Liver (tissue), 9 donors: Measurements from ENCODE around the gene FAM13A. TPM values are rescaled to one million over a fixed set of nuclear protein-coding genes. Genes with fewer than 3 reads are reported as not detected.
"Not testable (repeated sequence)": the region's sequence is repeated elsewhere in the genome, so short reads cannot be mapped to it uniquely, and the experiment has no call there.

Experiments
- DNase-seq: peaks from one replicate; pipeline ENCODE4 v3.0.0-alpha.2; 2017; ENCODE audit warnings: low spot score
- H3K27ac ChIP-seq, 2 donors: one replicate each; pipeline ENCODE4 v1.7.0; 2013; ENCODE audit warnings: inconsistent platforms in 2 of 2, low read length in 2 of 2, control low read depth in 1 of 2, low read depth in 1 of 2, mild to moderate bottlenecking in 1 of 2
- H3K27me3 ChIP-seq, 4 donors: one replicate each; pipeline versions ENCODE4 v1.6.1 to v1.7.0; 2013; ENCODE audit warnings: low read length in 3 of 4, inconsistent platforms in 1 of 4, mild to moderate bottlenecking in 1 of 4, moderate library complexity in 1 of 4; ENCODE audit not compliant: control insufficient read depth in 4 of 4, insufficient read depth in 4 of 4
- H3K36me3 ChIP-seq, 4 donors: one replicate each; pipeline versions ENCODE4 v1.6.1 to v1.7.0; 2013; ENCODE audit warnings: low read length in 3 of 4, mild to moderate bottlenecking in 3 of 4, low read depth in 1 of 4, moderate library complexity in 1 of 4; ENCODE audit not compliant: control insufficient read depth in 4 of 4, insufficient read depth in 3 of 4
- H3K4me1 ChIP-seq, 4 donors: one replicate each; pipeline versions ENCODE4 v1.6.1 to v1.7.0; 2013; ENCODE audit warnings: low read length in 3 of 4, mild to moderate bottlenecking in 3 of 4, moderate library complexity in 1 of 4; ENCODE audit not compliant: control insufficient read depth in 4 of 4, insufficient read depth in 4 of 4
- H3K4me3 ChIP-seq, 3 donors: one replicate each; pipeline versions ENCODE4 v1.6.1 to v1.7.0; 2013; ENCODE audit warnings: low read length in 3 of 3, control low read depth in 1 of 3, low read depth in 1 of 3, mild to moderate bottlenecking in 1 of 3
- H3K9ac ChIP-seq, 2 donors: one replicate each; pipeline ENCODE4 v1.7.0; 2013; ENCODE audit warnings: low read length in 2 of 2, mild to moderate bottlenecking in 2 of 2, moderate library complexity in 2 of 2, control low read depth in 1 of 2, low read depth in 1 of 2
- H3K9me3 ChIP-seq, 4 donors: one replicate each; pipeline versions ENCODE4 v1.6.1 to v1.7.0; 2013; ENCODE audit warnings: low read length in 3 of 4; ENCODE audit not compliant: control insufficient read depth in 4 of 4
- EGR1 ChIP-seq, 2 donors: IDR thresholded peaks; 2 replicates each; pipeline ENCODE4 v1.6.1; 2016 to 2018; ENCODE audit warnings: antibody characterized with exemption in 2 of 2, low read depth in 2 of 2
- FOXA1 ChIP-seq: IDR thresholded peaks from 2 replicates; pipeline ENCODE4 v1.6.1; 2016; ENCODE audit warnings: antibody characterized with exemption
- FOXA2 ChIP-seq: IDR thresholded peaks from 2 replicates; pipeline ENCODE4 v1.6.1; 2016; ENCODE audit warnings: antibody characterized with exemption
- GABPA ChIP-seq, 2 donors: IDR thresholded peaks in 1 of 2; conservative IDR thresholded peaks in 1 of 2; 2 replicates each; pipeline ENCODE4 v1.6.1; 2016; ENCODE audit warnings: antibody characterized with exemption in 2 of 2, mild to moderate bottlenecking in 1 of 2, moderate library complexity in 1 of 2
- HNF4A ChIP-seq, 2 donors: conservative IDR thresholded peaks; 2 replicates each; pipeline ENCODE4 v1.6.1; 2016; ENCODE audit warnings: antibody characterized with exemption in 2 of 2, mild to moderate bottlenecking in 2 of 2
- HNF4G ChIP-seq: IDR thresholded peaks from 2 replicates; pipeline ENCODE4 v1.6.1; 2016; ENCODE audit warnings: antibody characterized with exemption
- JUND ChIP-seq, 2 donors: IDR thresholded peaks; 2 replicates each; pipeline ENCODE4 v1.6.1; 2016; ENCODE audit warnings: antibody characterized with exemption in 2 of 2
- MAX ChIP-seq: IDR thresholded peaks from 2 replicates; pipeline ENCODE4 v1.6.1; 2016; ENCODE audit warnings: antibody characterized with exemption
- NR2F2 ChIP-seq: IDR thresholded peaks from 2 replicates; pipeline ENCODE4 v1.6.1; 2016; ENCODE audit warnings: antibody characterized with exemption
- RAD21 ChIP-seq, 2 donors: IDR thresholded peaks; 2 replicates each; pipeline ENCODE4 v1.6.1; 2016; ENCODE audit warnings: antibody characterized with exemption in 2 of 2, mild to moderate bottlenecking in 2 of 2
- REST ChIP-seq: IDR thresholded peaks from 2 replicates; pipeline ENCODE4 v1.6.1; 2016; ENCODE audit warnings: antibody characterized with exemption, mild to moderate bottlenecking
- RXRA ChIP-seq, 2 donors: IDR thresholded peaks; 2 replicates each; pipeline ENCODE4 v1.6.1; 2017 to 2018; ENCODE audit warnings: antibody characterized with exemption in 2 of 2, mild to moderate bottlenecking in 1 of 2
- TAF1 ChIP-seq: conservative IDR thresholded peaks from 2 replicates; pipeline ENCODE4 v1.6.1; 2016; ENCODE audit warnings: antibody characterized with exemption, mild to moderate bottlenecking
- ZBTB33 ChIP-seq: IDR thresholded peaks from 2 replicates; pipeline ENCODE4 v1.6.1; 2016; ENCODE audit warnings: antibody characterized with exemption
- WGBS: extraction: QIAGEN DNeasy Blood & Tissue Kit; methylation state at CpG from one replicate; pipeline ENCODE4 v1.1.7; 2013; 5-methylcytosine and 5-hydroxymethylcytosine counted together
- polyA plus RNA-seq, 2 donors: library from polyadenylated mRNA; stranded (reverse) in 1 of 2; unstranded in 1 of 2; fragments of 200-250 nt in 1 of 2; fragments of >200 nt in 1 of 2; fragmentation: Nextera tagmentation in 1 of 2; extraction: Ambion mirVana in 1 of 2; gene quantifications; one replicate each; pipeline versions ENCODE4 v1.2.1 to v1.2.3, GENCODE V29; 2013 to 2015
- total RNA-seq, 2 donors: library from RNA; depleted of rRNA; stranded (reverse); fragments of >200 nt; gene quantifications; one replicate each; pipeline ENCODE4 v1.2.3, GENCODE V29; 2014
- TF ChIP-seq, protein P1 (sequence below): fragments of 150-350 bp; IDR thresholded peaks from 2 replicates; pipeline ENCODE4 v1.5.1; 2017; ENCODE audit warnings: improper control_type of control experiment, low read depth, low read length; ENCODE audit not compliant: missing input control
- donor health status: healthy.
- donor health status: healthy.
- donor health status: healthy.
- donor health status: healthy.
- donor health status: healthy.

Gene FAM13A
- total and polyA plus RNA-seq, 4 donors, result 14.9 to 52.9 (median 27.6) TPM

GRCh38 chr4:88927420-88927819 is 129.6 kb downstream of the FAM13A start (continued):
- no peak for TF ChIP-seq ZBTB33

DNA sequence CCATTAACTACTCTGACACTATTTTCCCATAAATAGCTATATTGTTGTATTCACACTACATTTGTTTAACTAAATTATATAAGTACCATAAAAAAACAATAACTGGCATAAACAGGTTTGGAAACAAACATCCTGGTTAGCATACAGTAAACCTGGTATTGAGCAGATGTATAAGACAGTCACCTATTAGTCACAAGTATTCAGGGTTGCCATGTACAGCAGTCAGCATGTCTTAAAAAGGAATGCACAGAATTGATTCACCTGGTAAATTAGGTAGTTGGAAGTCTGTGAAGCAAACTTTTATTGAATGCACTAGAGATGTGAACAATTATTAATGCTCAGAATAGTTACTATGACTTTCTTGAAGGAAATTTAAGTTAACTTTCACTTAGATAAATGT is 137.9 kb downstream of the FAM13A start:
- no peak for TF ChIP-seq GABPA (IDR thresholded peaks at IDR 0.05 in 1 of 2, conservative IDR thresholded peaks at IDR 0.05 in 1 of 2)
- TF ChIP-seq, protein P1, sequence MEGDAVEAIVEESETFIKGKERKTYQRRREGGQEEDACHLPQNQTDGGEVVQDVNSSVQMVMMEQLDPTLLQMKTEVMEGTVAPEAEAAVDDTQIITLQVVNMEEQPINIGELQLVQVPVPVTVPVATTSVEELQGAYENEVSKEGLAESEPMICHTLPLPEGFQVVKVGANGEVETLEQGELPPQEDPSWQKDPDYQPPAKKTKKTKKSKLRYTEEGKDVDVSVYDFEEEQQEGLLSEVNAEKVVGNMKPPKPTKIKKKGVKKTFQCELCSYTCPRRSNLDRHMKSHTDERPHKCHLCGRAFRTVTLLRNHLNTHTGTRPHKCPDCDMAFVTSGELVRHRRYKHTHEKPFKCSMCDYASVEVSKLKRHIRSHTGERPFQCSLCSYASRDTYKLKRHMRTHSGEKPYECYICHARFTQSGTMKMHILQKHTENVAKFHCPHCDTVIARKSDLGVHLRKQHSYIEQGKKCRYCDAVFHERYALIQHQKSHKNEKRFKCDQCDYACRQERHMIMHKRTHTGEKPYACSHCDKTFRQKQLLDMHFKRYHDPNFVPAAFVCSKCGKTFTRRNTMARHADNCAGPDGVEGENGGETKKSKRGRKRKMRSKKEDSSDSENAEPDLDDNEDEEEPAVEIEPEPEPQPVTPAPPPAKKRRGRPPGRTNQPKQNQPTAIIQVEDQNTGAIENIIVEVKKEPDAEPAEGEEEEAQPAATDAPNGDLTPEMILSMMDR, result no peak
- Histone ChIP-seq H3K36me3 (no peaks in the 10 kb centered on the region), H3K9ac (no peak overlapping the region), H3K27ac (no peak overlapping the region), H3K9me3 (no peaks in the 10 kb centered on the region), H3K4me3 (no peak overlapping the region), H3K4me1 (no peaks in the 10 kb centered on the region), H3K27me3 (no peaks in the 10 kb centered on the region)
- no peak for DNase-seq

- not testable (repeated sequence) for H3K4me1 ChIP-seq, H3K36me3 ChIP-seq, H3K9me3 ChIP-seq, H3K27ac ChIP-seq, H3K9ac ChIP-seq, H3K4me3 ChIP-seq, H3K27me3 ChIP-seq, DNase-seq
These were observed 143.8 kb downstream of the FAM13A start for GRCh38 chr4:88913181-88913580.

DNA sequence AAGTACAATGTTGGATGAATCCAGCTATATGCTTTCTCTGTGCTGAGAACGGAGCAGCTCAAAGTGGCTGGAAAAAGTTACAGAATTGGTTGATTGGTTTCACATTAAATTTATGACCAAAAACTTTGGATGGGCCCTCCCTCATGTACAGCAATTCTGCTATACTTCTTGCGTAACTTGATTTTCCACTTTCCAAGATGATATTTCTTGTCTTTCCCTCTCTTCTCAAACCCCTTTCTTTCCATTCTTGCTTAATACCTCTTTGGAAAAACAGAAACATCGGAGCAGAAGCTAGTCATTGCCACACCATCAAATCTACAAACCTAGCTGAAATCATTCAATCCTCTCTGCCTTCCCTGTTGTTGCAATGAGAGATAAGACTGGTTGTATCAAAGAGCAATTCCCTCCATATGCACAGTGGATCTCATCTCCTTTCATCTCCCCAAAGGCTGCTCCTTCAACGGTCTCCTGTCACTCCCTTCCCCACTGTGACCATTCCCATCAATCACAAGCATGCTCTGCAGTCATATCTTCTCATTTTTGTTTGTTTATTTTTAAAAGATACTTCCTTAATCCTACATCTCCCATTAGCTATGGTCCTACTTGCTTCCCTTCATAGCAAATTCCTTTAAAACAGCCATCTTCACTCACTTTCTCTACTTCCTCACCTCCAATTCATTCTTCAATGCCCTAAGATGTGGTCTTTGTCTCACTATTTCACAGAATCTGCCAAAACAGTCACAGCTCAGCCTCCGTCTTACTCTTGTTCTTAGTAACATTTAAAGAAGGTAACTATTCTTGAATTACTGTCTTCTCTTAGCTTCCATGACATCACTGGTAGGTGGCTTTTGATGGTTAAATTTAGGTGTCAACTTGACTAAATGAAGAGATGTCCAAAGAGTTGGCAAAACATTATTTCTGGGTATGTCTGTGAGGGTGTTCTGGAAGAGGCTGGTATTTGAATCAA is 145.5 kb downstream of the FAM13A start:
- Histone ChIP-seq H3K36me3 (no peaks in the 10 kb centered on the region), H3K27ac (no peak overlapping the region), H3K9ac (no peak overlapping the region), H3K9me3 (no peaks in the 10 kb centered on the region), H3K4me3 (no peak overlapping the region), H3K4me1 (no peaks in the 10 kb centered on the region), H3K27me3 (no peaks in the 10 kb centered on the region)
- DNase-seq, result no peak
- WGBS, result 90% methylated on average over 5 of the region's 5 CpGs
- no peak for TF ChIP-seq FOXA1
- TF ChIP-seq TAF1, result no peak
- TF ChIP-seq NR2F2, result no peak
- no peak for TF ChIP-seq GABPA (IDR thresholded peaks at IDR 0.05 in 1 of 2, conservative IDR thresholded peaks at IDR 0.05 in 1 of 2)
- TF ChIP-seq RXRA (IDR thresholded peaks at IDR 0.05), result no peak
- TF ChIP-seq HNF4A (conservative IDR thresholded peaks at IDR 0.05), result no peak
- no peak for TF ChIP-seq RAD21 (IDR thresholded peaks at IDR 0.05)
- no peak for TF ChIP-seq EGR1 (IDR thresholded peaks at IDR 0.05; ENCODE audit: low read depth in 2 of 2)
- no peak for TF ChIP-seq REST
- TF ChIP-seq JUND (IDR thresholded peaks at IDR 0.05), result no peak
- TF ChIP-seq HNF4G, result no peak
- TF ChIP-seq MAX, result no peak
- TF ChIP-seq ZBTB33, result no peak
- no peak for TF ChIP-seq FOXA2
